GM12892 (cell line): ENCODE measurements around the gene C12orf57.

Experiments used
- POLR2A ChIP-seq: IDR thresholded peaks from 2 replicates; pipeline ENCODE4 v1.6.1; 2011; ENCODE audit warnings: low read depth, low read length, control low read depth
- POLR2AphosphoS5 ChIP-seq: IDR thresholded peaks from 2 replicates; pipeline ENCODE4 v1.6.1; 2011; ENCODE audit warnings: low read depth, low read length, control low read depth
- TAF1 ChIP-seq: IDR thresholded peaks from 2 replicates; pipeline ENCODE4 v1.6.1; 2011; ENCODE audit warnings: low read depth, mild to moderate bottlenecking, control low read depth, low read length, borderline replicate concordance

GRCh38 chr12:6925540-6926279 lies 18.1 kb upstream of the C12orf57 start:
- no peak for TF ChIP-seq POLR2A
- TF ChIP-seq POLR2AphosphoS5, result no peak
- no peak for TF ChIP-seq TAF1
